HTERT RPE-1 (cell line): ENCODE data around the gene TEX29.

Experiments
- in situ Hi-C: fragments of 300-500 bp; cut with MboI; formaldehyde crosslinking; loops from 4 replicates; pipeline ENCODE4 v1.14.3; 2020; ENCODE audit warnings: low sequenced_read_pairs

The TEX29 gene

GRCh38 chr13:111289251-111289650 lies 31.2 kb upstream of the TEX29 start:
- in situ Hi-C loops: no loop called here

GRCh38 chr13:111291908-111292307 lies 28.5 kb upstream of the TEX29 start:
- in situ Hi-C loops: no loop called here

GRCh38 chr13:111292710-111293485 lies 27.5 kb upstream of the TEX29 start:
- in situ Hi-C loops: no loop called here

- in situ Hi-C loops: no loop called here
Measured at GRCh38 chr13:111295886-111296285, 24.6 kb upstream of the TEX29 start.

- in situ Hi-C loops: no loop called here
Measured at GRCh38 chr13:111296417-111296816, 24.0 kb upstream of the TEX29 start.

- in situ Hi-C loops: no loop called here
Measured at GRCh38 chr13:111298214-111298975, 22.0 kb upstream of the TEX29 start.

- in situ Hi-C loops: no loop called here
Measured at GRCh38 chr13:111302045-111302726, 18.3 kb upstream of the TEX29 start.

GRCh38 chr13:111303559-111303958 lies 16.9 kb upstream of the TEX29 start:
- in situ Hi-C loops: no loop called here

- in situ Hi-C loops: no loop called here
Measured at GRCh38 chr13:111304041-111304544, 16.3 kb upstream of the TEX29 start.

- in situ Hi-C loops: no loop called here
Measured at GRCh38 chr13:111304603-111305289, 15.7 kb upstream of the TEX29 start.

- in situ Hi-C loops: no loop called here
Measured at GRCh38 chr13:111312944-111313590, 7.4 kb upstream of the TEX29 start.

GRCh38 chr13:111313911-111314425 lies 6.5 kb upstream of the TEX29 start:
- in situ Hi-C loops: no loop called here

GRCh38 chr13:111314852-111315251 lies 5.6 kb upstream of the TEX29 start:
- in situ Hi-C loops: no loop called here

GRCh38 chr13:111315347-111315995 lies 5.0 kb upstream of the TEX29 start:
- in situ Hi-C loops: no loop called here

- in situ Hi-C loops: no loop called here
Measured at GRCh38 chr13:111316161-111316730, 4.2 kb upstream of the TEX29 start.

GRCh38 chr13:111317042-111317550 lies 3.3 kb upstream of the TEX29 start:
- in situ Hi-C loops: no loop called here

GRCh38 chr13:111317571-111318345 lies 2.7 kb upstream of the TEX29 start:
- in situ Hi-C loops: no loop called here

GRCh38 chr13:111318386-111318785 lies 2.1 kb upstream of the TEX29 start:
- in situ Hi-C loops: no loop called here
